ENCODE measurements around the gene PSMD13. TPM values are rescaled to one million over a fixed set of nuclear protein-coding genes. Genes with fewer than 3 reads are reported as not detected.
A peak's percentile ranks its signal among the peaks of the same experiment; 100 is the strongest.

Gene PSMD13
- polyA plus RNA-seq, 3 donors from 2014 or later, result 257 to 353 (median 345) TPM

DNA sequence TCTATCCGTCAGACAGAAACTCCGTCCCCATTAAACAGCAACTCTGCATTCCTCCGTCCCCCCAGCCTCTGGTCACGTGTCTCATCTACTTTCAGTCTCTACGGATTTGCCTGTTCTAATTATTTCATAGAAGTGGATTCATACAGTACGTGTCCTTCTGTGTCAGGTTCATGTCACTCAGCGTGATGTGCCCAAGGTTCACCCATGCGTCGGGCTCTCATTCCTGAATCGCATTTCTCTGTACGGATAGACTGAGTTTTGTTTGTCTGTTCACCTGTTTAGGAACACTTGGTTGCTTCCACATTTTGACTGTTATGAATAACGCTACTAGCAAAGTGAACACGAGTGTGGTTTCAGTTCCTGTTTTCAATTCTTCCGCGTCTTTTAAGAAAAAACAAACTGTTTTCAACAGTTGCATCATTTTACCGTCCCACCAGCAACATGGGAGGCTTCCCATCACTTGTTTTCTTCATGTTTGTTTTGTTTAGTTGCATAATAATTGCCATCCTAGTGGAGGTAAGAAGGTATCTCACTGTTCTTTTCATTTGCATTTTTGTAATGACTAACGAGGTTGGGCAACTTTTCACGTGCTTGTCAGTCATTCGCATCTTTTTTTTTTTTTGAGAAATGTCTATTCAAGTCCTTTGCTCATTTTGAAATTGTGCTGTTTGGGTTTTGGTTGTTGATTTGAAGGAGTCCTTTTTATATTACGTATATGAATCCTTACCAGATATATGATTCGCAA, 32.5 kb downstream of the PSMD13 start:
- no peaks in the 10 kb centered on the region for H3K9me3 Mint-ChIP-seq
- peak overlapping the region; percentile 95 to 100 (median 96) for H3K27ac Mint-ChIP-seq
- DNase-seq, result peak; percentile 78 to 85 (median 82)
- peaks cover 34 to 39% of the 10 kb centered on the region in 2 donors for H3K4me1 Mint-ChIP-seq
- peaks cover 26 to 34% (median 28%) of the 10 kb centered on the region in 3 donors for H3K27me3 Mint-ChIP-seq (ENCODE audit: low read depth in 3 of 3)
- H3K36me3 Mint-ChIP-seq, result no peaks in the 10 kb centered on the region
- H3K4me3 Mint-ChIP-seq, result peak overlapping the region; percentile 79 to 94 (median 84)

- no peak for DNase-seq
- Mint-ChIP-seq H3K4me1 (peaks cover 34 to 39% of the 10 kb centered on the region in 2 donors), H3K36me3 (no peaks in the 10 kb centered on the region), H3K4me3 (no peak overlapping the region), H3K27me3 (ENCODE audit: low read depth in 3 of 3) (peaks cover 26 to 34% (median 28%) of the 10 kb centered on the region in 3 donors), H3K27ac (peak overlapping the region; percentile 85 to 100 (median 96)), H3K9me3 (no peaks in the 10 kb centered on the region)
Observed at GRCh38 chr11:270451-271318, 33.9 kb downstream of the PSMD13 start.

DNA sequence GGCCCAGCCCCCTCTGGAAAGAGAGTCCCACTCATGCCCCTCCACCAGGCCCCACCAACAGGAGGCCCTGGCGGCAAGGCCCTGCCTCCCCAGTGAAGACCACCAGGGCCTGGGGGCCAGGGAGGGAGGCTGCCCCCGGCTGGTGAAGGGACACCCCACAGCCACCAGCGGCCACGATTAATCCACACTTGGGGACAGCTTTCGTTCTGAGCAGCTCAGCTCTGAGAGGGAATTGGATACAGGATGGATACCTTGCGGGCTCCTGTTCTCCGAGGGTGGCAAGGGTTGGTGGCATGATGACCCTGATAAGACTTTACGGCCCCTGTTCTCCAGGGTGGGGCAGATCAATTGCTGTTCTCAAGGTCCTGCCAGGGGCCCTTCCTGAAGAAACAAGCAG, 34.5 kb downstream of the PSMD13 start:
- Mint-ChIP-seq H3K27ac (peak overlapping the region in 2 of 6 donors; percentile 47 to 69), H3K27me3 (ENCODE audit: low read depth in 3 of 3) (peaks cover 26 to 34% (median 28%) of the 10 kb centered on the region in 3 donors), H3K4me1 (peaks cover 34 to 39% of the 10 kb centered on the region in 2 donors), H3K36me3 (no peaks in the 10 kb centered on the region), H3K9me3 (no peaks in the 10 kb centered on the region), H3K4me3 (no peak overlapping the region)
- no peak for DNase-seq

GRCh38 chr11:272195-272930, 35.6 kb downstream of the PSMD13 start:
- Mint-ChIP-seq H3K36me3 (peaks cover 0 to 4% (median 0%) of the 10 kb centered on the region in 3 donors), H3K27me3 (ENCODE audit: low read depth in 3 of 3) (peaks cover 23 to 28% (median 27%) of the 10 kb centered on the region in 3 donors), H3K27ac (peak overlapping the region in 3 of 6 donors; percentile 36 to 85 (median 69)), H3K4me3 (no peak overlapping the region), H3K4me1 (peaks cover 37 to 38% of the 10 kb centered on the region in 2 donors), H3K9me3 (no peaks in the 10 kb centered on the region)
- no peak for DNase-seq

GRCh38 chr11:272931-273198, 36.1 kb downstream of the PSMD13 start:
- no peak for DNase-seq
- peaks cover 38% of the 10 kb centered on the region in 2 donors for H3K4me1 Mint-ChIP-seq
- peaks cover 21 to 25% (median 23%) of the 10 kb centered on the region in 3 donors for H3K27me3 Mint-ChIP-seq (ENCODE audit: low read depth in 3 of 3)
- peaks cover 0 to 4% (median 0%) of the 10 kb centered on the region in 3 donors for H3K36me3 Mint-ChIP-seq
- peak overlapping the region in 2 of 6 donors; percentile 26 to 69 for H3K27ac Mint-ChIP-seq
- no peaks in the 10 kb centered on the region for H3K9me3 Mint-ChIP-seq
- no peak overlapping the region for H3K4me3 Mint-ChIP-seq

GRCh38 chr11:276219-276618, 39.4 kb downstream of the PSMD13 start:
- peaks cover 27 to 31% of the 10 kb centered on the region in 2 donors for H3K4me1 Mint-ChIP-seq
- no peaks in the 10 kb centered on the region for H3K9me3 Mint-ChIP-seq
- H3K36me3 Mint-ChIP-seq, result peaks cover 0 to 4% (median 0%) of the 10 kb centered on the region in 3 donors
- no peak overlapping the region for H3K4me3 Mint-ChIP-seq
- peaks cover 5 to 16% (median 7%) of the 10 kb centered on the region in 3 donors for H3K27me3 Mint-ChIP-seq (ENCODE audit: low read depth in 3 of 3)
- H3K27ac Mint-ChIP-seq, result peak overlapping the region in 1 of 6 donors; percentile 54
- DNase-seq, result no peak

DNA sequence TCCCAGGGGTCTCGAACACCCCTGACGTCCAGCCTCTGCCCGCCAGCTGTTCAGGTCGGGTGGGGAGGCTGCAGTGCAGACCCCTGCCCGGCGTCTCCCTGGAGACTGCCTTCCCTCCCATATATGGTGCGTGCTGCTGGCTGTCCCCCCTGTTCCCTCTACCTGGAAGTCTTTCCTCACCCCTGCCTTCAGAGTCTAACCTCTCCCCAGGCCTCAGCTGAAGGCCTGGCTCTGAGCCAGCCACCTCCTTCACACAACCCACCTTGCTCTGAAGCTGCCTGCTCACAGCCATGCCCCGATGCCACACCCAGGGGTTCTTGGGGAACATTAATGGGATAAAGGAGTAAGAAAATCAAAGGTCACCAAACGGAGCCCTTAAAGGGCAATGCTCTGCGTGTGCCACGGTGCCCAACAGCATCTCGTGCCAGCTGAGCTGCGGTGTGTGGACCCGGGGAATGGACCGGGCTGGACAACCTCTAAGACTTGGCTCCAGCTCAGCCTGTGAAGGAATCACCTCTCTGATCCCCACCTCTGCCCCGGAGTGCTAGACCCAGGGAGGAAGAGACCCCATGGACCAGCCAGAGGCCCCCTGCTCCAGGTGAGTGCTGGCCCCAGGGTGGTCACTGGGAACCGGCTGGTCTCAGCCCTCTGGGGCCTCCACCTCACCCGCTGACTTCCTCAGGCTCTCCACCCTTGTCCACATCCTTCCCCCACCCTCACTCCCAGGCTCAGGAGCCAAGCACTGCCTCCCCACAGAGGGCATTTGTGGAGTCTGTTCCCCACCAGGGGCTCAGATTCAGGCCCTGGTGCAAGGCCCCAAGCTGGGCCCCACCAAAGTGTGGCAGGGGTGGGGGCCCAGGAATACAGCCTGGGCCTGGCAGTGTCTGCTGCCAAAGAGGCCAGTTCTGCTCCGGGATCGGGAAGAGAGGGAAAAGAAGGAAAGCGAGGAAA, 41.5 kb downstream of the PSMD13 start, which contains the start of gene NLRP6:
TSS of gene NLRP6 (plus strand) at position 407 of the 951 bp plus-strand sequence. CDS start at position 570, 163 bp downstream.
- H3K9me3 Mint-ChIP-seq, result no peaks in the 10 kb centered on the region
- H3K36me3 Mint-ChIP-seq, result peaks cover 4 to 9% (median 4%) of the 10 kb centered on the region in 3 donors
- DNase-seq, result no peak
- peak within 1 kb of the TSS; percentile 38 to 75 (median 70) for H3K4me3 Mint-ChIP-seq
- peaks cover 43 to 51% of the 10 kb centered on the region in 2 donors for H3K4me1 Mint-ChIP-seq
- H3K27me3 Mint-ChIP-seq (ENCODE audit: low read depth in 3 of 3), result peaks cover 7 to 20% (median 8%) of the 10 kb centered on the region in 3 donors
- peak within 1 kb of the TSS; percentile 34 to 91 (median 79) for H3K27ac Mint-ChIP-seq

DNA sequence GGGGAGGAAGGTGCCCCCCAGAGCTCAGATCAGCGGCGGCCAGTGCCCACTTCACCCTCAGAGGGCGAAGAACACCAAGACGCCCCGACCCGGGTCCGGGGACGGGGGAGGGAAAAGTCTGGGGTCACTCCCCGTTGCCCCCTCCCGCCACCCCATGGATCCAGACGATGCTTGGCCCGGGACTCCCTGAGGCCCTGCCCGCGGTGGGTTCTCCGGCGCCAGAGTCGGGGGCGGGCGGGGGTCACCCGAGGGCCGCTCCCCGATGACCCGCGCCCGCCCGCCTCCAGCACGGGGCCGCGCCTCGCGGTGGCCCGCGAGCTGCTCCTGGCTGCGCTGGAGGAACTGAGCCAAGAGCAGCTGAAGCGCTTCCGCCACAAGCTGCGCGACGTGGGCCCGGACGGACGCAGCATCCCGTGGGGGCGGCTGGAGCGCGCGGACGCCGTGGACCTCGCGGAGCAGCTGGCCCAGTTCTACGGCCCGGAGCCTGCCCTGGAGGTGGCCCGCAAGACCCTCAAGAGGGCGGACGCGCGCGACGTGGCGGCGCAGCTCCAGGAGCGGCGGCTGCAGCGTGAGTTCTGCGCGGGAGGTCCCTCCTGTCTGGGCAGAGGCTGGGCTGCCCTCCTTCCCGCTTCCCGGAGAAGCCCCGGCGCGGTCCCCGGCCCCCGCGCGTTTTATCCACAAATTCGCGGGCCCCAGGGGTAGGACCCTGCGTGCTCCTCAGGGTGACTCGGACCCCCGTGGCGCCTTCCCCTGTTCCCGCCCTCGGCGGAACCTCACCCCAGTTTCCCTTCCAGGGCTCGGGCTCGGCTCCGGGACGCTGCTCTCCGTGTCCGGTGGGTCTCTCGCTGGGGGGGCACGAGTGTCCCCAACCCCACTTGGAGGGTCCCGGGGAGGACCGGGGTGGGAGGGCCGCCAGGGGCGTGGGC, 42.5 kb downstream of the PSMD13 start:
- Mint-ChIP-seq H3K27me3 (ENCODE audit: low read depth in 3 of 3) (peaks cover 10 to 20% (median 10%) of the 10 kb centered on the region in 3 donors), H3K27ac (peak overlapping the region in 3 of 6 donors; percentile 34 to 81 (median 80)), H3K36me3 (peaks cover 4 to 9% (median 4%) of the 10 kb centered on the region in 3 donors), H3K9me3 (no peaks in the 10 kb centered on the region), H3K4me1 (peaks cover 46 to 57% of the 10 kb centered on the region in 2 donors), H3K4me3 (peak overlapping the region; percentile 38 to 75 (median 70))
- no peak for DNase-seq

DNA sequence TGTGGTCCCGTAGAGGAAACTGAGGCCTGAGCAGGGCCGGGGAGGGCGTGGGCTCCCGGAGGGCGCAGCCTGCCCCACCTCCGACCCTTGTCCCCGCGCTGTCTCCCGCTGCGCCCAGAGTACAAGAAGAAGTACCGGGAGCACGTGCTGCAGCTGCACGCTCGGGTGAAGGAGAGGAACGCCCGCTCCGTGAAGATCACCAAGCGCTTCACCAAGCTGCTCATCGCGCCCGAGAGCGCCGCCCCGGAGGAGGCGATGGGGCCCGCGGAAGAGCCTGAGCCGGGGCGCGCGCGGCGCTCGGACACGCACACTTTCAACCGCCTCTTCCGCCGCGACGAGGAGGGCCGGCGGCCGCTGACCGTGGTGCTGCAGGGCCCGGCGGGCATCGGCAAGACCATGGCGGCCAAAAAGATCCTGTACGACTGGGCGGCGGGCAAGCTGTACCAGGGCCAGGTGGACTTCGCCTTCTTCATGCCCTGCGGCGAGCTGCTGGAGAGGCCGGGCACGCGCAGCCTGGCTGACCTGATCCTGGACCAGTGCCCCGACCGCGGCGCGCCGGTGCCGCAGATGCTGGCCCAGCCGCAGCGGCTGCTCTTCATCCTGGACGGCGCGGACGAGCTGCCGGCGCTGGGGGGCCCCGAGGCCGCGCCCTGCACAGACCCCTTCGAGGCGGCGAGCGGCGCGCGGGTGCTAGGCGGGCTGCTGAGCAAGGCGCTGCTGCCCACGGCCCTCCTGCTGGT, 43.4 kb downstream of the PSMD13 start:
- no peaks in the 10 kb centered on the region for H3K9me3 Mint-ChIP-seq

GRCh38 chr11:280706-281485, 44.1 kb downstream of the PSMD13 start:
- H3K27me3 Mint-ChIP-seq (ENCODE audit: low read depth in 3 of 3), result peaks cover 10 to 20% (median 14%) of the 10 kb centered on the region in 3 donors
- DNase-seq, result peak; percentile 35 to 56 (median 52)
- peak overlapping the region; percentile 79 to 86 (median 82) for H3K4me3 Mint-ChIP-seq
- peaks cover 4 to 9% (median 4%) of the 10 kb centered on the region in 3 donors for H3K36me3 Mint-ChIP-seq
- H3K4me1 Mint-ChIP-seq, result peaks cover 46 to 57% of the 10 kb centered on the region in 2 donors
- no peaks in the 10 kb centered on the region for H3K9me3 Mint-ChIP-seq
- H3K27ac Mint-ChIP-seq, result peak overlapping the region in 3 of 6 donors; percentile 36 to 76 (median 66)

More for the DNA sequence above, 43.4 kb downstream of the PSMD13 start:
- Mint-ChIP-seq H3K4me3 (peak overlapping the region; percentile 75 to 85 (median 82)), H3K27ac (no peak overlapping the region), H3K36me3 (peaks cover 4 to 9% (median 4%) of the 10 kb centered on the region in 3 donors), H3K27me3 (ENCODE audit: low read depth in 3 of 3) (peaks cover 10 to 20% (median 10%) of the 10 kb centered on the region in 3 donors), H3K4me1 (peaks cover 46 to 57% of the 10 kb centered on the region in 2 donors)
- peak; percentile 26 to 43 (median 35) for DNase-seq
